Measurements from ENCODE around the gene RBBP7. TPM values are rescaled to one million over a fixed set of nuclear protein-coding genes. Genes with fewer than 3 reads are reported as not detected.

Gene RBBP7
- polyA plus RNA-seq, 1 experiment = 157 TPM

DNA sequence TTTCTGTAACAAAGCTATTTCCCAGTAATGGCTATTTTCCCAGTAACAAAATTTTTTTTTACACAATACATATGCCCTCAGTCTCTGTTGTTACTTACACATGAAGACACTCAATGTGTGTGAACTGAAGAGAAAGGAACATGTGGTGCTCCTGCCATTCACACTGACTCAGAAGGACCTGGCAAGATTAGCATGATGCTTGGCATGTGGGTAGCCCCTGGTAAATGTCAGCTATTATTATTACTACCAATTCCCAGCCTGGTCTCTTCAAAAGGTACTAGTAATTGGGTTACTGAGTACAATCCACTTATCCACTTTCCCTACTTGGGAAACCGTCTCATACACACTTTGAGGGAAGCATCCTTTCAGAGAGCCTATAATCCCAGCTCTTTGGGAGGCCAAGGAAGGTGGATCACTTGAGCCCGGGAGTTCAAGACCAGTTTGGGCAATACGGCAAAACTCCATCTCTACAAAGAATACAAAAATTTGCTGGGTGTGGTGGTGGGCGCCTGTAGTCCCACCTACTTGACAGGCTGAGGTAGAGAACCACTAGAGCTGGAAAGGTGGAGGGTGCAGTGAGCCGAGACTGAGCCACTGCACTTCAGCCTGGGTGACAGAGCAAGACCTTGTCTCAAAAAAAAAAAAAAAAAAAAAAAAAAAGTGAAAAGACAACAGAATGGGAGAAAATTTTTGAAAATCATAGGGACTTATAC is 14.6 kb downstream of the RBBP7 start:
- H3K27ac ChIP-seq (ENCODE audit: low read depth, low read length) = no peak overlapping the region
- TF ChIP-seq, protein P1, sequence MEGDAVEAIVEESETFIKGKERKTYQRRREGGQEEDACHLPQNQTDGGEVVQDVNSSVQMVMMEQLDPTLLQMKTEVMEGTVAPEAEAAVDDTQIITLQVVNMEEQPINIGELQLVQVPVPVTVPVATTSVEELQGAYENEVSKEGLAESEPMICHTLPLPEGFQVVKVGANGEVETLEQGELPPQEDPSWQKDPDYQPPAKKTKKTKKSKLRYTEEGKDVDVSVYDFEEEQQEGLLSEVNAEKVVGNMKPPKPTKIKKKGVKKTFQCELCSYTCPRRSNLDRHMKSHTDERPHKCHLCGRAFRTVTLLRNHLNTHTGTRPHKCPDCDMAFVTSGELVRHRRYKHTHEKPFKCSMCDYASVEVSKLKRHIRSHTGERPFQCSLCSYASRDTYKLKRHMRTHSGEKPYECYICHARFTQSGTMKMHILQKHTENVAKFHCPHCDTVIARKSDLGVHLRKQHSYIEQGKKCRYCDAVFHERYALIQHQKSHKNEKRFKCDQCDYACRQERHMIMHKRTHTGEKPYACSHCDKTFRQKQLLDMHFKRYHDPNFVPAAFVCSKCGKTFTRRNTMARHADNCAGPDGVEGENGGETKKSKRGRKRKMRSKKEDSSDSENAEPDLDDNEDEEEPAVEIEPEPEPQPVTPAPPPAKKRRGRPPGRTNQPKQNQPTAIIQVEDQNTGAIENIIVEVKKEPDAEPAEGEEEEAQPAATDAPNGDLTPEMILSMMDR (IDR thresholded peaks at IDR 0.05; ENCODE audit: low read depth, low read length) = no peak
- H3K27me3 ChIP-seq (ENCODE audit: control insufficient read depth, insufficient read depth, low read length) = no peaks in the 10 kb centered on the region
- no peak overlapping the region for H3K4me3 ChIP-seq (ENCODE audit: low read depth, low read length)
- ChIA-PET POLR2A (interaction anchor here (0.6 kb wide), 1 partner anchor 67 kb away, joined by 8 read pairs; no protein-coding TSS in a partner anchor), CTCF (interaction anchor here (0.7 to 1.0 kb wide), 2 partner anchors 28 to 29 kb away, joined by 3 to 4 read pairs; no protein-coding TSS in a partner anchor)
- DNase-seq (ENCODE audit: low read depth, low spot score) = no peak
- H3K9me3 ChIP-seq (ENCODE audit: control insufficient read depth, insufficient read depth, low read length) = no peaks in the 10 kb centered on the region; the same call in 1 of the 2 replicates

DNA sequence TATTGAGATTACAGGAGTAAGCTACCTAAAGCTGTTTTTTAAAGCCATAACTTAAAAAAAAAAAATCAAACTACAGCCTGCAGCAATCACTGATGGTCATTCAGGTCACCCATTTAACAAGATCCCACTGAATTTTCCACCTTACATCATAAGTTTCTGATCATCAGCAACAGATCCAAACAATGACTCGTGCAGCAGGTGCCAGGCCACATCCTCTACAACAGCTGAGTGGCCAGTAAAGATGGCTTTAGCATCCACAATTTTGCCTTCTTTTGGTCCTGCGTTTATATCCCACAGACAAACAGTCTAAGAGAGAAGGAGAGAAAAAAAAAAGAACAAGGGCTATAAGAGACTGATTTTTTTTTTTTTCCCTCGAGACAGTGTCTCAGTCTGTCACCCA is 16.6 kb downstream of the RBBP7 start:
- TF ChIP-seq, protein P1 (IDR thresholded peaks at IDR 0.05; ENCODE audit: low read depth, low read length) = no peak
- Histone ChIP-seq H3K27ac (ENCODE audit: low read depth, low read length) (no peak overlapping the region), H3K9me3 (ENCODE audit: control insufficient read depth, insufficient read depth, low read length) (no peaks in the 10 kb centered on the region; the same call in 1 of the 2 replicates), H3K27me3 (ENCODE audit: control insufficient read depth, insufficient read depth, low read length) (no peaks in the 10 kb centered on the region), H3K4me3 (ENCODE audit: low read depth, low read length) (no peak overlapping the region)
- POLR2A ChIA-PET = no interaction called here
- CTCF ChIA-PET = no interaction called here
- no peak for DNase-seq (ENCODE audit: low read depth, low spot score)

- Histone ChIP-seq H3K27me3 (ENCODE audit: control insufficient read depth, insufficient read depth, low read length) (no peaks in the 10 kb centered on the region), H3K27ac (ENCODE audit: low read depth, low read length) (no peak overlapping the region), H3K9me3 (ENCODE audit: control insufficient read depth, insufficient read depth, low read length) (no peaks in the 10 kb centered on the region; the same call in 1 of the 2 replicates), H3K4me3 (ENCODE audit: low read depth, low read length) (no peak overlapping the region)
- CTCF ChIA-PET = no interaction called here
- POLR2A ChIA-PET = no interaction called here
- TF ChIP-seq, protein P1 (IDR thresholded peaks at IDR 0.05; ENCODE audit: low read depth, low read length) = no peak
- no peak for DNase-seq (ENCODE audit: low read depth, low spot score)
Observed at GRCh38 chrX:16852617-16853179, 17.5 kb downstream of the RBBP7 start.

GRCh38 chrX:16851827-16852226 is 18.3 kb downstream of the RBBP7 start:
- no peak for DNase-seq (ENCODE audit: low read depth, low spot score)
- Histone ChIP-seq H3K4me3 (ENCODE audit: low read depth, low read length) (no peak overlapping the region), H3K27me3 (ENCODE audit: control insufficient read depth, insufficient read depth, low read length) (no peaks in the 10 kb centered on the region), H3K27ac (ENCODE audit: low read depth, low read length) (no peak overlapping the region), H3K9me3 (ENCODE audit: control insufficient read depth, insufficient read depth, low read length) (no peaks in the 10 kb centered on the region; the same call in 1 of the 2 replicates)
- ChIA-PET CTCF (no interaction called here), POLR2A (interaction anchor here (1.0 kb wide), 1 partner anchor 12 kb away, joined by 3 read pairs; no protein-coding TSS in a partner anchor)
- TF ChIP-seq, protein P1 (IDR thresholded peaks at IDR 0.05; ENCODE audit: low read depth, low read length) = no peak

DNA sequence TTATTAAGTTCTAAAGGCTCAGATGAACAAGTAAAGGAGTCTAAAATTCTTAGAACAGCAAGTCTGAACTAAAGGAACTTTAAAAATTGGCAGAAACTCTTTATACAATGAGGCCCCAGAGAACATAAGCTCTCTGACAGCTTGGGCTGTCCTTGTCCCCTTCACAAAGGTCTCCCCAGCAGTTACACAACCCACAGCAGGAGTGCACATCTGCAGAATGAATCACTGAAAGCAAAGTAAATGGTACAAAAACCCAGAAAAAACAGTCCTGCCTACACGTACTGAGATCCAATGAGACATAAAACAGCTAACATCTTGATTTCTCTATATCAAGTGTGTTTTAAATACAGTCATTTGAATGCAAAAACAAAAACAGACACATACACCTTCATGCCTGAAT is 18.7 kb downstream of the RBBP7 start:
- Histone ChIP-seq H3K27me3 (ENCODE audit: control insufficient read depth, insufficient read depth, low read length) (no peaks in the 10 kb centered on the region), H3K9me3 (ENCODE audit: control insufficient read depth, insufficient read depth, low read length) (no peaks in the 10 kb centered on the region; the same call in 1 of the 2 replicates), H3K4me3 (ENCODE audit: low read depth, low read length) (no peak overlapping the region), H3K27ac (ENCODE audit: low read depth, low read length) (no peak overlapping the region)
- TF ChIP-seq, protein P1 (IDR thresholded peaks at IDR 0.05; ENCODE audit: low read depth, low read length) = no peak
- CTCF ChIA-PET = interaction anchor here (1.0 kb wide), 1 partner anchor 12 kb away, joined by 3 read pairs; no protein-coding TSS in a partner anchor
- POLR2A ChIA-PET = interaction anchor here (1.0 kb wide), 1 partner anchor 11 kb away, joined by 3 read pairs; no protein-coding TSS in a partner anchor
- no peak for DNase-seq (ENCODE audit: low read depth, low spot score)
